ENCODE results near the gene TPBGL.

The TPBGL gene

DNA sequence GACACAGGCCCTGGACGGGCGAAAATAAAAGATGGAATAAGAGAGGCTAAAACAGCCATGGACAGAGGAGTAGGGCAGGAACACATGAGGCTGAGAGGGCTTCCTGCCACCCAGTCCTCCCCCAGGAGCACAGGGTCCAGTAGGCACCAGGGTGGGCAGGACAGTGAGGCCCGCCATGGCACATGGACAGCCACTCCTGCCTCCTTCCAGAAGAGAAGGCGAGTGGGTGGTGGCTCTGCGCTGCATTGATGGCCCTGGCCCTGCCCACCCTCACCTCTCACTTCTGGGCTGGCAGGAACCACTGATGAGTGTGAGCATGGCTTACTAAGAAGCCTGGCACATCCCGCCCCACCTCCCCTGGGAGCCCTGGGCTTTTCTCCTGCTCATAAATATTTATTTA, 51.2 kb downstream of the TPBGL start:
- TF ChIP-seq SPI1 (IDR thresholded peaks at IDR 0.05; ENCODE audit: low read depth, low read length), result no peak
- TF ChIP-seq POU2F2 (IDR thresholded peaks at IDR 0.05; ENCODE audit: low read depth, low read length), result no peak
- TF ChIP-seq TAF1 (IDR thresholded peaks at IDR 0.05; ENCODE audit: low read depth, low read length), result no peak
- TF ChIP-seq POLR2A (IDR thresholded peaks at IDR 0.05; ENCODE audit: low read depth, low read length), result no peak
- no peak for TF ChIP-seq PAX5 (IDR thresholded peaks at IDR 0.05; ENCODE audit: insufficient read depth, low read length, severe bottlenecking)
- TF ChIP-seq POLR2AphosphoS5 (IDR thresholded peaks at IDR 0.05; ENCODE audit: low read depth, low read length), result no peak
- DNase-seq (ENCODE audit: insufficient read length, low spot score) (no peak), FAIRE-seq (no peak)

DNA sequence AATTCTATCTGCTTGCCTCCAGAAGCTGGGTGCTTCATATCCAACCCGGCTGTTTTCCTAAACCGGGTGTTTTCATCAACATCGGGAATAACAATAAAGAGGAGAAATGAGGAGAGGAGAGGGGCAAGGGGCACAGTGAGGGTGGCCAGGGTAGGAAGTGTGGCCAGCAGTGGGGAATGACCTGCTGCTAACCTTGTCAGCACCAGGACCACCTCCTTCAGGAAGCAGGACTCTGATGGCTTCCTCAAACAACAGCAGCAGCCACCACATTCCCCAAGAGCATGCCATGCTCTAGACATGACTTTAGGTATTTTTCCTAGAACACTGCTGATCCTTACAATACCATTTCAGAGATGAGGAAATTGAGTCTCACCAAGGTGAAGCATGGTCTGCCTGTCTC, 52.4 kb downstream of the TPBGL start:
- TF ChIP-seq SPI1 (IDR thresholded peaks at IDR 0.05; ENCODE audit: low read depth, low read length) (no peak), TAF1 (IDR thresholded peaks at IDR 0.05; ENCODE audit: low read depth, low read length) (no peak)
- DNase-seq (ENCODE audit: insufficient read length, low spot score), result no peak
- FAIRE-seq, result no peak
